Fibroblast of peridontal ligament (primary cell): ENCODE results near the gene SERGEF.

Experiments used
- DNase-seq: peaks from one replicate; pipeline ENCODE4 v3.0.0-alpha.2; 2010; ENCODE audit errors: extremely low read depth

Gene SERGEF

DNA sequence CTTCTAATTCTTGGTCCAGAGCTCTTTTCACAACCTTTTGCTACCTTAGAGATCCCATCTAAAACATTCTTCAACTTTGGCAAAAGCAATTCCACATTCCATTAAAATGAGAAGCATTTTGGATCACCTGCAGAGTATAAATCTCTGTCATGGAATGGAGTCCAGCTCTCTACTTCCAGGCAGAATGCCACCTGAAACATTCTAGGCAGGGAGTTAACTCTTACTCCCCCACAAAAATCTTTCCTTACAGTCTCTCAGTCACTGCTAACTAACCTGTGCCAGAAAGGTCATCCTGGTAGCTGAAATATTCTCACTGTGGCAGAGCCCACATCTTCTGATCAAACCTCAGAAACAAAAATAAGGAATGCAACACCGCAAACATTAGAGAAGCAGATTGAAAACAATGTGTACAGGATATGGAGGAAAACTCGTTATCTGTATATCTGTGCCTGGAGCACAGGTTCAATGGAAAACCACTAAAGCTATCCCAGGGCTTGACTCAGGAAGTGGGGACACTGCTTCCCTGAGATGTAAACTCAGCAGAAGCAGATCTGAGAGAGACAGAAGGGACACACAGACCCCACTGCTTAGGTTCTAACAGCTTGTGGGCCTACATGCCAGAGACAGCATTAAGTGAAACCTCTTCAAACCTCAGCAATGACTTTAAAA is 199.3 kb downstream of the SERGEF start:
- DNase-seq: no peak

DNA sequence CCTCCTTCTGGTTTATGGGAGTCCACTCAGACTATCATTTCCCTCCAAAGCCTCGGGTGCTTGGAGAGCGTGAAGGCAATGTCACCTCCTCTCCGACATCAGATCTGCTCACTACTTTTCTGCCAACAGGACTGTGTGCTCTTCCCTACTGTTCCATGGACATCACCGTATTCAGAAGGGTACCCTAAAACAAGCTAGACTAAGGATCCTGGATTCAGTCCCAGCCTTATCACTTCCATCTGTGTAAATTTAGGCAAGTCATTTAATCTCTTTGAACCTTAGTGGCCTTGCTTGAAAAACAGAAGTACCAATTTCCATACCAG is 200.0 kb downstream of the SERGEF start:
- DNase-seq: peak; percentile 12

DNA sequence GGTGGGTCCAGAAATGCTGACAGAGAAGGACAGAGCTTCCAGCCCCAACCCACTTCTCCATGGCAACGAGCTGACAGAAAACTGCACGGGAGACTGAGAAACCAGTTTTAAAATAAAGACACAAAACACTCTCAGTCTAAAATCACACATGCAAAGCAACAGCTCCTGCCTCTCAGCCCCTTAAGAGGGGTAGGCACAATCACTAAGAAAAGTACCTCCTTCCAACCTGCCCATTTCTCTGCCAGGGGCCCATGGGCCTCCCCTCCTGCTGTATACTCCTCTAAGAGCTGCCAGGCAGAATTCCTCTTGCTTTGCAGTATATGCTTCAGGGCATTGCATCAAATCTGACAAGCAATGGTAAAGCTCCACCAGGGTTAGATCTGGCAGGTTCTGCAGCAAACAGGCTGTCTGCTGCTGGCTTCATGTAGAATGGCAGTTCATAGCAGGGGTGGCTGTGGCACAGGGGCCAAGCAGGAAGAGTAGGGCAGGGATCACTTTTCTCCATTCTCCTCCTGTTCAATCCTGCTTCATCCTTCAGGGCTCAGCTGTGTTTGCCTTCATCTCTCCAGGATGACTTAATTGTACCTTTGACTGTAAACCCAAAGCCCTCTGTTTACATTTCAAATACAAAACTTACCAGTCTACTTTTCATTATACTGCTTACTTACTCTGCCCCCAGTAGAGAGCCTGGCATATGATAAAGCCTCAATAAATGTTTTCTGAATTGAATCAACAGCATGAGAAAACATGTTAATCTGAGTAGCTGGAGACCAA is 200.6 kb downstream of the SERGEF start:
- peak; percentile 5 for DNase-seq

DNA sequence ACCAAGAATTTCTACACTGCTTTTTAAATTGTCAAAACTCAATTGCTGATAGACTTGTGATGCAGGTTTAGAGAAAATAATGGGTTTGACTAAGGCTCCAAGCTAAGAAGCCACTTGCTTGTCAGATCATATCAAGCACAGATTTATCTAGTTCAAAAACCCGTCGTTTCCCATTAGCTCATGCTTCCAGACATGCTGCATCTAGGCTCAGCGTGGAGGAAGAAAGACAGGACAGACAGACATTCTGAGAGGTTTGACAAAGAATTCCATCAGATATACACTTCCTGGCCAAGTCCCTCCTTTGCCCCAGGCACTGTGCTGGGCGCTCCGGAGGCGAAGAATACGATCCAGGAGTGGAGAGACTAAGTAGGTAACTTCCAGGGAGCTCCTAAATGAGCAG is 201.5 kb downstream of the SERGEF start:
- DNase-seq: no peak

DNA sequence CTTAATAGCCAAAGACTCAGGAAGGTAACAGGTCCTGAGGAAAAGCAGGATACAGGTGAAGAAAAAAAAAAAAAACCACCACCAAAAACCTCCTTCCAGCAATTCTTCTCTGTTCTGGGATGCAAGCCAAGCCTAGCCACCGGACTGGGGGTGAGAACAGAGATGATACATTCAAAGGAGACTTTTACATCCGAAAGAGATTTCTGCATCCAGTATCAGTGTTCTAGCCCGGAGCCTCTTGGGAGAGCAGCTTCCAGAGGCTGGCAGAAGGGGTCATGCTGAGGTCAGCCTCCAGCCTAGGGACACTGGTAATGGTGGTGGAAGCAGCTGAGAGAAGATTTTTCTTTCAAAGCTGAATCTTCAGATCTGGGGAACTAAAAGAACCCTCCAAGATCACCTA is 202.1 kb downstream of the SERGEF start:
- DNase-seq: peak; percentile 26

DNA sequence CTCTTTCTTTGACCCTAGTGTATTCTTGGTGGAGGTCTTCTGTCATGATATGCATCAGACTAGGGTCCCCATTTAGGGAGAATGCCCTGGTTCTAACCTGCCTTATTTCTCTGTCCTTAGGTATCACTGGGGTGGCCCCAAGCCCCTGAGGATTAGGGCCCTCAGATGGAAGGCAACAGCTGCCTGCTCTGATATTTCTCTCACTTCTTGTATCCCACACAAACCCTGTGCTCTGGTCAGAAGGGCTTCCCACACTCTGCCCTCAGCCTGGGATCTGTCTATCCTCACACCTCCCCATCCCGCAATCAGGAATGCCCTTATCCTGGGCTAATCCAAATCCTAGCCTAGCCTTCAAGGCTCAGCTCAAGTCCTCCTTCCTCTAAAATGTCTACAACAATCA is 202.8 kb downstream of the SERGEF start:
- no peak for DNase-seq

DNA sequence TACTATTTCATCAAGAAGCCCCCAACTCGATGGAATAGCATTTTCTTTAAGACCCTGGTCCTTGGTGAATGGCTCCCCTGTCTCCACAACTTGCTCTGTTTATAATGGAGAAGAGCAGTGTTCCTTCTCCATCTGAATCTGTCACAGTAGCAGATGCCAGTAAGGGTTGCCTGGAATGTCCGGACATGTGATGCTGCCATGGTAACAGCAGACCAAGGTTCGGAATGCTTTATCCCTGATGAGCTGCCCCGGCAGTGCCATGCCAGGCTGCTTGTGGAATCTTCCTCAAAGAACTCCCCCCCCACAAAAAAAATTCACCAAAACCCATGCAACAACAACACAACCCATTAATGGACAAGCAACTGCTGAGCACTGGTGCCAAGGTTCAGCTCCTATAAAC is 205.8 kb downstream of the SERGEF start:
- DNase-seq: no peak

DNA sequence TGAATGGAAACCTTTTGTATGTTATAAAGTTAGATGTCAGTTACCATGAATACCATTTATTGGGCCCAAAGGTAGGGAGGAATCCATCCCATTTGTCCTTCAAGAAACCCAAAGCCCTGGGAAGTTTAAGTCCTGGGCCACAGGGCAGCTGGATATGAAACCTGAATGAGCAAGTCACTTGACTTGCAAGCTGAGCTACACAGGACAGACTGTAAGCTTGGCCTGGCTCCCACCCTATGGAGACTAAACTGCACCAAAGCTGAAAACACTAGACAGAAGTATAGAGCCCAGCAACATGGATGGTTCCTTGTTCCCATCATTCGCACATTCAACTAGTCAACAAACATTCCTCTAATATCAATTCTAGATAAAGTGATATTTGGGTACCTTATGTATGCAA is 207.0 kb downstream of the SERGEF start:
- no peak for DNase-seq

DNA sequence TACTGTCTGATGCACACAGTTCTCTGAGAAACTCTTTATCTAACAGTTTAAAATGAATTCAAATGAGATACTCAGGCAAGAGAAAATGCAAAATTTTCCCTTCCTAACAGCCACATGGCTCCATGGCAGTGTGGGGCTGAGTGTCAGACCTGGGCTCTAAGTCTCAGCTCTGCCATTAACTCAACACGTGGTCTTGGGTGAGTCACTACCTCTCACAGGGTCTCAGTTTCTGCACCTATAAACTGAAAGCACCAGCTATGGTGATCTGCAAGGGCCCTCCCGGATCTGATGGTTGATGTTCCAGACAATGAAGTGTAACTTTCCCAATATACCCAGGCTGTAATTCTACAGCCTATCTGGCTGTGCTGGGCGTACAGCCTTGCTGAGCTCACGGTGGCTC is 207.8 kb downstream of the SERGEF start:
- DNase-seq: no peak

DNA sequence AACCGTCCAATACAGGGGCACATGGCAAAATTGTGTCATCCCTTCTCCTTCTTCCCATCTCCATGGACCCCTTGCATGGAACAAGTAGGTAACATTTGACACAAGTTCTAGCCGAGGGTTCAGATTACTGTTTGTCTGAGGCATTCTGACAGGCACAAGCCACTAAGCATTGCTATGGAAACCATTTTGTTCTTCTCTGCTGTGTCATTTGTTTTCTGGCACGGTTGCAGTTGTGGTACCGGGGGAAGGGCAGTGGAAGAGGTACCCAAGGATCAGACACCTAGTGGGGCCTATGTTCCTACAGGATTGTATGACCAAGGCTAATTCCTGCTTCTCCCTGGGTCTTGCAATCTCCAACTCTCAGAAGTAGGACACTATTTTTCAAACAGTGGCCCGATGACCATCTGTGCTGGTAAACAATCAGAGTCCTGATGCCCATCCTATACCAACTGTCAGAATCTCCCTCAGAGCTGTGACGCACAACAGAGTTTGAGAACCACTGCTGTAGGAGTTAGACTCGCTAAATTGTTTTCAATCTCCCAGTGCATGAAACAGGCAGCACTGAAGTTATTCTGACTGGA is 209.0 kb downstream of the SERGEF start:
- no peak for DNase-seq

DNA sequence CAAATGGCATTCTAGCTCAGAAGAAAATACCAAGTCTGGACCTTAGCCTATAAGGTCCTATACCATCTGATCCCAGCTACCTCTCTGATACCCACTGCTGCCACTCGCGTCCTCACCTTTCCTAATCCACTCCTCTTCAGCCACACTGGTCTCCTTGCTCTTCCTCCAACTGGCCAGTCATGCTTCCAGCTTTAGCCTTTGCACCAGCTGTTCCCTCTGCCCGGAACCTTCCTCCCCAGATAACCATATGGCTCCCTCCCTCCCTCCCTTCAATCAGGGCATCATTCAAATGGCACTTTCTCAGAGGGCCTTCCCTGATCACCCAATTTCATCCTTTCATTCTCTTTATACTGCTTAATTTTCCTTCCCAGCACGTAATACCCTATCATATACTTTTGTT is 210.4 kb downstream of the SERGEF start:
- no peak for DNase-seq

DNA sequence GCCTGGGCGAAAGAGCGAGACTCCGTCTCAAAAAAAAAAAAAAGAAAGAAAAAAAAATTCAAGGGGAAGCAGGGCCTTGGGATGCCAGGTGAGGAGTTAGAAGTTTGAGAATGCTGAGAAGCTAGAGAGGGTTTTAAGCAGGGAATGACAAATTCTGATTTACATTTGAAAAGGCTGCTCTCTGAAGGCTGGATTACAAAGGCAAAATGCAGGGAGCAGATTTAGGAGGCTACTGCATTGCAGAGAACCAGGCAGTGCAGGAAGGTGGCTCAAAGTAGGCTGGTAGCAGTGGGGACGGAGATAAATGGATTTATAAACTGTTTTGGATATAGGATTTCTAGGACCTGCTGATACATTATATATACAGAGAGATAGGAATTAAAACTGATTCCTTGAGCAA is 211.7 kb downstream of the SERGEF start:
- no peak for DNase-seq

DNA sequence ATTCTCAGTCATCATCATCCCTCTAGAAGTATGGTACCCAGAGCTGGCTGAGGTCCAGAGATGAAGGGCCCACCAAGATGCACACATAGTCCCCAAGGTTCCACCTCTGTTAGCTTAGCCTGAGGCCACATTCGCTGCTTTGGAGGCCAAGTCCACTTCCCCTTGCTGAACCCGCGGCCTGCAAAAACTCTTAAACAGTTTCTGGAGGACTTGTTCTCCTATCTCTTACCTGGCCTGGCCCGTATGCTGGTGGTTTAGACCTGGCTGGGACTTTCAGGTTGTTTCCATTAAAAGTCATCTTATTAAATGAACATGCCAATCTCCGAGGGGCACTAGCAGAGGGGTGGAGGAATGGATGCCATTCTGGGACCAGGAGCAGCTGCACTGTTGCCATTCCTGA is 213.7 kb downstream of the SERGEF start:
- no peak for DNase-seq

DNA sequence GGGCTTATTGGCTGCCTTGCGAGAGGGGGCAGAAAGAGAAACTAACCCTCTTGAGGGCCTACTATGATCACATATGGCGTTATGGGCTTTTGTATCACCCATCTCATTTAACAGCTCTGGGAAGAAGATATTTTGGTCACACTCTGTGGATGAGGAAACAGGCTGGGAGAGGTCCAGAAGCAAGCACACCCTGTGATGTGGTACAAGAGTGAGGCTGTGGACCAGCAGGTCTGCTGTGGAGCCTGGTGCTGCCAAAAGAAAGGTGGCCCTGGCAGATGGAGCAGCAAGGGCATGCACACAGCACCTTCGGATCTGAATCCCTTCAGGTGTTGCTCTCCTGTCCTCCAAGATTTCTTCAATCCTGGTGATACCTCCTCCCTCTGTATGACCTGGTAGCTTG is 214.1 kb downstream of the SERGEF start:
- no peak for DNase-seq

DNA sequence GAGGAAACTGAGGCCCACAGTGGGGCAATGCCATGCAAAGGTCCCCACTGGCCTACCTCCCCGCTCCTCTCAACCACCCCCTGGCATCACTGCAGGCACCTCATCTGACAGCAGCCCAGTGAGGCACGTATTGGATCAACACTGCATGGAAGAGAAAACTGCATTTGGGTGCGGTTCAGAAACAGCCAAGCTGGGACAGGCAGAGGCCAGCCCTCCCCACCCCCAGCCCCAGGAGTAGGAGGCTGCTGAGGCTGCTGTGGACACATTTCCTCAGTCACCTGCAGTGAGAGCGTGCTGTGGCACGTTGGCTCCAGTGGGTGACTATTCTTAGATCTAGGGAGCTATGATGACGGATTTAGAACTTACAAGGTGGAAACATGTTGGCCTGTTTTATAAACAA is 214.6 kb downstream of the SERGEF start:
- DNase-seq: no peak

DNA sequence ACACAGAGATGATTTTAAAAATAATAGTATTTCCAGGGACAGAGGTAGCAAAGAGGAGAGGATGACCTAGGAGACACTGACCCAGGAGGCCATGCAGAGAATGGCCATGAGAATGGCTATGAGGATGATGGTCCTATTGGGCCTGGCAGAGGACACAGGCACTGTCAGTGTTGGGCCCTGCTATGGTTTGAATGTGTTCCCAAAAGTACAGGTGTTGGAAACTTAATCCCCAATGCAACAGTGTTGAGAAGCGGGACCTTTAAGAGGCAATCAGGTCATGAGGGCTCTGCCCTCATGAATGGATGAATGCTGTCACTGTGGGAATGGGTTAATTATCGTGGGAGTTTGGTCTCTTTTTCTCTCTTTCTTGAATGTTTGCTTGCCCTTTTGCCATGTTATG is 216.7 kb downstream of the SERGEF start:
- no peak for DNase-seq

DNA sequence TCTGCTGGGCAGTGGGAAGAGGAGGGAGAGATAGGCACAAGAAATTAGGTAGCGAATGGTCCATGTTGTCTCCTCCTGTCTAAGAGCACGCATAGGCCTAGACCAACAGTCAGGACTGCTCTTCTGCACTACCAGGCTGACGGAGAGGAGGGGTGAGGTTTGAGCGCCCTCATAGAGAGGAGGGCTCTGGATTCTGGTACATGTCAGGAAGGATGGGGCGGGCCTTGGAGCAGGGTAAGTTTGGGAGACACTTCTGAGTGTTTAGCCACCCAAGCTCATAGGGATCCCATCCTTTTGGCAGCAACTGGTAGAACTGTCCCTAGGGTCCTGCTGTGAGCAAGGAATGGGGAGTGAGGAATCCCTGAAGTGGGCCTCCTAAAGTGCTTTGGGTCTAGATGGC is 217.9 kb downstream of the SERGEF start:
- DNase-seq: no peak

DNA sequence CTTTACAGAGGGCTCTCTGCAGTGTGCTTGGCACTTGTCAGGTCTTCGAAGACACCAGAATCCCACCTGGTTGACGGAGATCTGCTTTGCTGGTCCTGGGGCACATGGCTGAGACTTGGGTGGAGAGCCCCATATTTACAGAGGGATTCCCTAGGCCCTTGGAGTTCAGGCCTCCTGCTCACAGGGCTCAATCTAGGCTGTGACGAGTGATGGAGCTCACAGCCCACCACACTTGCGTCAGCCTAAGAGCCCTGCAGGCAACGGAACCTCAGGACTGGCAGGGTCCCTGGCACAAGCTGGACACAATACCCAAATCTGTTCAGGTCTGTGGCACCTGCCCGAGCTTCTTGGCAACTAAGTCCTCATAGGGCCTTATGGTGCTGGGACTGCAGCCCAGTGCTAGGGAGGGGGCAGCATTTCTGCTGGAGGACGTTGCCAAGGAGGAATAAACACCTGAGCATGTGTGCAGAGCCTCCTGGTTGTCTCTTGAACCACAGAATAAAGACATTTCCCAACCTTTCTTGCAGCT is 219.1 kb downstream of the SERGEF start:
- DNase-seq: no peak

DNA sequence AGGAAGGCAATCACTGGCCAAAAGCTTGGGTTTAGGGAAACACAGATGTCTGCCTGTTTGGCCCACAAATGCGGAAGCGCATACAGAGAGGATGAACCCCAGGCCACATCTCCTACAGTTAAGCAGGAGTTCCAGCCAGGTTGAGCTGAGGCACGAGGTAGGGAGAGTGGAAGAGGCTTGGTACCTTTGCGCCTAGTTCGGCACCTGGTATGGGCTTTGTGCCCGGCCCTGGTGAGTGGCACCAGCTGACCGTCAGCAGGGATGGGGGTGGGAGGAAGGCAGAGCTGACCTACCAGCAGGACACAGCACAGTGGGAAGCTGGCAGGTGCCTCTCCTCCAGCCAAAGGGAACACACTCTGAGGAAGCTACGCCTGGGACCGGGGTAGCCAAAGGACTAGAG is 220.7 kb downstream of the SERGEF start:
- no peak for DNase-seq

DNA sequence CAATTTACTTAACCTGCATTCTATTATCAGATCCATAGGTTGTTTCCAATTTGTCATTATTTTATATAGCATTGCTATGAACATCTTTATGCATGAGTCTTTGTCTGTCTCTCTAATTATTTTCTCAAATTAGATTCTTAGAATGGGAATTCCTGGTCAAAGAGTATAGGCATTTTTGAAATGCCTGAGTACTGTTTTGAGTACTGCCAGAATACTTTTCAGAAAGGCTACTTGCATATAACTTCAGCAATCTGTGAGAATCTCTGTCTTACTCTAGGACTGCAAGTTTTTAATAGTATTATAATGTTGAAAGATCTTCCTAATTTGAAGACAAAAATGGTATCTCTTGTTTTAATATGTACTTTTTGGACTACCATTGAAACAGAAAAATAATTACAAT is 221.7 kb downstream of the SERGEF start:
- peak; percentile 11 for DNase-seq

DNA sequence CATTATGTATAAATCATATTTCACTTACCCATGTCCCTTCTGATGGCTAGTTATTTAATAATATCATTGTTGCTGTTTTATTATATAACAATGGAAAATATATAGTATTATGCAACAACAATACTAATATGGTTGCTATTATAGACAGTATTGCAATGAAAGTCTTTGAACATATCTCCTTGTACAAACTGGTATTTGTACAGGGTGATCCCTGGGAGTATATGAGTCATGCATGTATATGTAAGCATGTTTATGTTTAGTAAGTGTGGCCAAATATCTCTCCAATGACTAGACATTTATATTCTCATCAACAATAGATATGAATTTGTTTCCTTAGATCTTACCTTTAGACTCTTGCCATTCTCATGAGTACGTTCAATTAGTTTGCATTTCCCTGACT is 222.4 kb downstream of the SERGEF start:
- DNase-seq: peak; percentile 62

DNA sequence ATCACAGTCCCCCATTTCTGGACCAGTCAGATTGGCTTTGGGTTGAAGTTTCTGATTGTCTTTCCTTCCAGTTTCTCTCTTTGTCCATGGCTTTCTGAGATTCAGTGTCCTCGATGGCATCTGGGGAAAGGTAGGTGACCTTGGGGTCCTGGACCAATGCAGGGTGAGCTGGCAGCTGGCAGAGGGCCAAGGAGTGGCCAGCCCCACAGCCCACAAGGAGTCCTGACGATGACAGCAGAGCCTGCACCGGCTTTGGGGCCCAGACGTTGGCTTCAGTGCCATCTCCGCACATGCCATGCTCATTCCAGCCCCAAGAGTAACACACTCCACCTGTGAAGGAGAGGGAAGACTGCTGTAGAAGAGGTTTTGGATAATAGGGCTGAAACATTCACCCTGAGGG is 224.8 kb downstream of the SERGEF start:
- no peak for DNase-seq

DNA sequence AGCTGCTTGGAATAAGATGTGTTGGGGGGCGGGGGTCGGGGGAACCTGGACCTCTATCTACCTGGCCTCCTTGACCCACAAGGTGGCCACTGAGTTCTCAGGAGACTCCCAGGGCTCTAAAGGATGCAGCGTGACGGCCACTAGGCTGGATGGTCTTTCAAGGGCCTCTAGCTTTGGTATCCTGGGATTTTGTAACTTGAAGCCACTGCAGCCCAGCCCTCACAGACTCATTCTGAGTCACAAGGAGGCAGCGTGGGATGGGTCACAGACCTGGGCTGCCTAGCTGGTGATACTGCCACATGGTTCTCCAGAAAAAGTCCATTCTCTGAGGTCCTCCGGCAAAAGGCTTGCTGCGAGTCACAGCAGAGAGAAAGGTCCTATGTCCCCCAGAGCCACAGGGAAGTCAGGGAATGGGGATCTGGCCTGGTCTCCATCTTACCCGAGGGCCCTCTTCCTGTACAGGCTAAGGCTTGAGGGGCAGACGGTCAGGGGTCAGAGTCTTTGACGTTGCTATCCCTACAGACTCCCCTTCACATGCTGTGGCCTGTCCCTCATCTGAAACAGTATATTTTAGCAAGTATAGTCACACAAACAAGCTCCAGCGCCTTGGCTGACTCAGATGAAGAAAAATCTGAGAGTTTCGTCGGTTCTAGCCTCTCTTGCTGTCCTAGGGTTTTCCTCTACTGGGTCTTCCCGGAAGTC is 225.9 kb downstream of the SERGEF start:
- DNase-seq: peak; percentile 67
